Measurements from ENCODE around the gene STIM1.

STIM1 gene

GRCh38 chr11:3959903-3960265 lies 104.4 kb downstream of the STIM1 start:
- Mint-ChIP-seq H3K4me1 (peaks cover 34% of the 10 kb centered on the region), H3K36me3 (ENCODE audit: low read depth) (no peaks in the 10 kb centered on the region), H3K27me3 (ENCODE audit: low read depth) (no peaks in the 10 kb centered on the region), H3K4me3 (no peak overlapping the region), H3K9me3 (no peaks in the 10 kb centered on the region), H3K27ac (peak overlapping the region in 1 of 3 experiments; percentile 22)
- TF ChIP-seq, protein P1, sequence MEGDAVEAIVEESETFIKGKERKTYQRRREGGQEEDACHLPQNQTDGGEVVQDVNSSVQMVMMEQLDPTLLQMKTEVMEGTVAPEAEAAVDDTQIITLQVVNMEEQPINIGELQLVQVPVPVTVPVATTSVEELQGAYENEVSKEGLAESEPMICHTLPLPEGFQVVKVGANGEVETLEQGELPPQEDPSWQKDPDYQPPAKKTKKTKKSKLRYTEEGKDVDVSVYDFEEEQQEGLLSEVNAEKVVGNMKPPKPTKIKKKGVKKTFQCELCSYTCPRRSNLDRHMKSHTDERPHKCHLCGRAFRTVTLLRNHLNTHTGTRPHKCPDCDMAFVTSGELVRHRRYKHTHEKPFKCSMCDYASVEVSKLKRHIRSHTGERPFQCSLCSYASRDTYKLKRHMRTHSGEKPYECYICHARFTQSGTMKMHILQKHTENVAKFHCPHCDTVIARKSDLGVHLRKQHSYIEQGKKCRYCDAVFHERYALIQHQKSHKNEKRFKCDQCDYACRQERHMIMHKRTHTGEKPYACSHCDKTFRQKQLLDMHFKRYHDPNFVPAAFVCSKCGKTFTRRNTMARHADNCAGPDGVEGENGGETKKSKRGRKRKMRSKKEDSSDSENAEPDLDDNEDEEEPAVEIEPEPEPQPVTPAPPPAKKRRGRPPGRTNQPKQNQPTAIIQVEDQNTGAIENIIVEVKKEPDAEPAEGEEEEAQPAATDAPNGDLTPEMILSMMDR (IDR thresholded peaks at IDR 0.05; ENCODE audit: unreplicated experiment in 3 of 3) = no peak

DNA sequence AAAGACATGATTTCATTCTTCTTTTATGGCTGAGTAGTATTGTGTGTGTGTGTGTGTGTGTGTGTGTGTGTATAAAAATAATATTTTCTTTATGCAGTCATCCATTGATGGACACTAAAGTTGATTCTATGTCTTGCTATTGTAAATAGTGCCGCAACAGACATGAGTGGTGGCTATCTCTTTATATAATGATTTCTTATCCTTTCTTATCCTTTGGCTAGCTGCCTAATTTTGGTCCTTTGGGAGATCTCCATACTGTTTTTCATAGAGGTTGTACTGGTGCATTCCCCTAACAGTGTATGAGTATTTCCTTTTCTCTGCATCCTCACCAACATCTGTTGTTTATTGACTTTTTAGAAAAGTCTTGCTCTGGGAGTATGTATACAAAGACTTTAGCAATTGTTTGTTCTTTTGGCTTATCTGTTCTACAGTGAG lies 107.0 kb downstream of the STIM1 start:
- Mint-ChIP-seq H3K27ac (peak overlapping the region in 1 of 3 experiments; percentile 44), H3K27me3 (ENCODE audit: low read depth) (no peaks in the 10 kb centered on the region), H3K36me3 (ENCODE audit: low read depth) (no peaks in the 10 kb centered on the region), H3K4me3 (no peak overlapping the region), H3K4me1 (peaks cover 38% of the 10 kb centered on the region), H3K9me3 (no peaks in the 10 kb centered on the region)
- TF ChIP-seq, protein P1 (IDR thresholded peaks at IDR 0.05; ENCODE audit: unreplicated experiment in 3 of 3) = no peak

GRCh38 chr11:3964056-3964455 lies 108.6 kb downstream of the STIM1 start:
- Mint-ChIP-seq H3K27me3 (ENCODE audit: low read depth) (no peaks in the 10 kb centered on the region), H3K9me3 (no peaks in the 10 kb centered on the region), H3K4me3 (no peak overlapping the region), H3K4me1 (peaks cover 34% of the 10 kb centered on the region), H3K27ac (peak overlapping the region in 2 of 3 experiments; percentile 41), H3K36me3 (ENCODE audit: low read depth) (no peaks in the 10 kb centered on the region)
- TF ChIP-seq, protein P1 (IDR thresholded peaks at IDR 0.05; ENCODE audit: unreplicated experiment in 3 of 3) = no peak

DNA sequence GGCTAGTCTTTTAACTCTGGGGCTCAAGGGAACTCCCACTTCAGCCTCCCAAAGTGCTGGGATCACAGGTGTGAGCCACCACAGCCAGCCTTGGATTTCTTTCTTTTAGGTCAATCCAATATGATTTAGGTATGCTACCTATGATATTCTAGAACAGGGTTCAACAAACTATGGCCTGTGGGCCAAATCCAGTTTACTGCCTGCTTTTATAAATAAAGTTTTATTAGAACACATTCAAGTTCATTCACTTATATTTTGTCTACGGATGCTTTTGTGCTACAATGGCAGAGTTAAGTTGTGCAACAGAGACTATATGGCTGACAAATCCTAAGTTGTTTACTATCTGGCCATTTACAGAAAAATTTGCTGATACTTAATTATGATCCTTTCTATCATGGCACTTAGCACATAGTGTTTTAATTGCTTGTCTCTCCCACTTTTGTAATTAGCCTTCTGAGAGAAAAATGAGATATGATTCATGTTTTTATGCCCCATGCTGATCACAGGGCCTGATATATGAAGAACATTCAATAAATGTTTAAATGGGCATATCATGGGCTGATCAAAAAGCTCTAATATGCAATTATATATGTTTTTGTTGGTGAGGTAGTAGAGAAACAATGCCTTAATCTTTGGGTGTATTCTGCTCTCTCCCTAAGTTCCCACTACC lies 109.6 kb downstream of the STIM1 start:
- Mint-ChIP-seq H3K27ac (no peak overlapping the region), H3K36me3 (ENCODE audit: low read depth) (no peaks in the 10 kb centered on the region), H3K4me1 (peaks cover 27% of the 10 kb centered on the region), H3K27me3 (ENCODE audit: low read depth) (no peaks in the 10 kb centered on the region), H3K4me3 (no peak overlapping the region), H3K9me3 (no peaks in the 10 kb centered on the region)
- TF ChIP-seq, protein P1 (IDR thresholded peaks at IDR 0.05; ENCODE audit: unreplicated experiment in 3 of 3) = no peak

DNA sequence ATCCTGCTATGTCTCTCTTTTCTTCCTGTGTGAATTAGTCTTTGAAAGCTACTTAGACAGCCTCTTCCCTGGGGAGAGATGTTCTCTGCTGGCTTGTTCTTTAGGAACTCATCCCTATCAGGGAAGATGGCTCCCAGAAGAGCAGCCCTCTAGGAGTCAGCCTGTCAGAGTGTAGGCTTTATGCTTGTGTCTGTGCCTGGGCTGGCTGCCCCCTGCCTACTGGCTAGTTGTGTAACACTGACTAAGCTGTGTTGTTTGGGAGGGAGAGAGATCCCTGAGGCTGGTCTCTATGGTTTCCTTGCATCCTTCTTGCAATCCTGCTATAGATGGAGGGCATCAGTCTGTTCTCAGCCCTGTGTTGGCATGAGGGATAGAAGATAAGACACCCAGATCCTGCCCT lies 112.2 kb downstream of the STIM1 start:
- H3K4me3 Mint-ChIP-seq = no peak overlapping the region
- H3K9me3 Mint-ChIP-seq = no peaks in the 10 kb centered on the region
- H3K36me3 Mint-ChIP-seq (ENCODE audit: low read depth) = no peaks in the 10 kb centered on the region
- H3K27me3 Mint-ChIP-seq (ENCODE audit: low read depth) = no peaks in the 10 kb centered on the region
- TF ChIP-seq, protein P1 (IDR thresholded peaks at IDR 0.05; ENCODE audit: unreplicated experiment in 3 of 3) = no peak
- H3K27ac Mint-ChIP-seq = no peak overlapping the region
- H3K4me1 Mint-ChIP-seq = peaks cover 20% of the 10 kb centered on the region

- H3K4me1 Mint-ChIP-seq = peaks cover 5% of the 10 kb centered on the region
- H3K9me3 Mint-ChIP-seq = no peaks in the 10 kb centered on the region
- TF ChIP-seq, protein P1 (IDR thresholded peaks at IDR 0.05; ENCODE audit: unreplicated experiment in 3 of 3) = no peak
- H3K4me3 Mint-ChIP-seq = no peak overlapping the region
- no peaks in the 10 kb centered on the region for H3K36me3 Mint-ChIP-seq (ENCODE audit: low read depth)
- H3K27ac Mint-ChIP-seq = no peak overlapping the region
- H3K27me3 Mint-ChIP-seq (ENCODE audit: low read depth) = no peaks in the 10 kb centered on the region
Measured at GRCh38 chr11:3969200-3969599, 113.7 kb downstream of the STIM1 start.

Data from nephron (organoid).